Activated CD4-positive, alpha-beta memory T cell treated with anti-CD3 and anti-CD28 coated beads, Interleukin-2, amount 10 ng/mL, durations not matched to agents 7 days and 5 days (primary cell): Measurements from ENCODE around the gene RAD51B. TPM values are rescaled to one million over a fixed set of nuclear protein-coding genes. Genes with fewer than 3 reads are reported as not detected.
A peak's percentile ranks its signal among the peaks of the same experiment; 100 is the strongest.
"Not testable (repeated sequence)": the region's sequence is repeated elsewhere in the genome, so short reads cannot be mapped to it uniquely, and the experiment has no call there.

ENCODE experiments used
- CTCF ChIA-PET: fragments of 350-600 bp; sonication (Branson Sonifier 250); formaldehyde crosslinking; loops from one replicate; lab custom pipeline; 2021; ENCODE audit warnings: antibody characterized with exemption, inconsistent platforms; lab: Charles Lee
- POLR2A ChIA-PET: fragments of 350-600 bp; sonication (Branson Sonifier 250); formaldehyde crosslinking; loops from one replicate; lab custom pipeline; 2021; ENCODE audit warnings: antibody characterized with exemption; lab: Charles Lee
- DNase-seq: peaks from one replicate; pipeline ENCODE4 v3.0.0-alpha.2; 2020
- H3K27ac Mint-ChIP-seq: one replicate; pipeline ENCODE4 v1.8.0; 2021; ENCODE audit warnings: mild to moderate bottlenecking, mixed read lengths
- H3K27me3 Mint-ChIP-seq: one replicate; pipeline ENCODE4 v1.8.0; 2021; ENCODE audit warnings: mixed read lengths
- H3K36me3 Mint-ChIP-seq: one replicate; pipeline ENCODE4 v1.8.0; 2021; ENCODE audit warnings: low read depth, mixed read lengths
- H3K4me1 Mint-ChIP-seq: one replicate; pipeline ENCODE4 v1.8.0; 2021; ENCODE audit warnings: mixed read lengths
- H3K4me3 Mint-ChIP-seq: one replicate; pipeline ENCODE4 v1.8.0; 2021; ENCODE audit warnings: mild to moderate bottlenecking, mixed read lengths
- H3K9me3 Mint-ChIP-seq: one replicate; pipeline ENCODE4 v1.8.0; 2021; ENCODE audit warnings: mixed read lengths
- total RNA-seq, 2 experiments: library from RNA; stranded (reverse); gene quantifications; one replicate each; pipeline ENCODE4 v1.2.3, GENCODE V29; 2021

Gene RAD51B
- total RNA-seq, 2 experiments from 2014 or later: 33.1 to 40.8 TPM

GRCh38 chr14:68176687-68177086 lies 357.1 kb downstream of the RAD51B start:
- no peak overlapping the region for H3K4me3 Mint-ChIP-seq
- POLR2A ChIA-PET: no interaction called here

GRCh38 chr14:68177728-68178127 lies 358.1 kb downstream of the RAD51B start:
- ChIA-PET POLR2A (no interaction called here), CTCF (no interaction called here)
- Mint-ChIP-seq H3K27ac (no peak overlapping the region), H3K4me3 (no peak overlapping the region), H3K27me3 (no peaks in the 10 kb centered on the region), H3K9me3 (no peaks in the 10 kb centered on the region), H3K36me3 (no peaks in the 10 kb centered on the region), H3K4me1 (peaks cover 19% of the 10 kb centered on the region)
- DNase-seq: no peak

More at GRCh38 chr14:68176687-68177086, 357.1 kb downstream of the RAD51B start:
- Mint-ChIP-seq H3K36me3 (no peaks in the 10 kb centered on the region), H3K27ac (no peak overlapping the region), H3K9me3 (no peaks in the 10 kb centered on the region), H3K4me1 (peaks cover 8% of the 10 kb centered on the region), H3K27me3 (no peaks in the 10 kb centered on the region)
- DNase-seq: no peak
- CTCF ChIA-PET: no interaction called here

GRCh38 chr14:68178282-68178681 lies 358.7 kb downstream of the RAD51B start:
- H3K36me3 Mint-ChIP-seq: no peaks in the 10 kb centered on the region
- H3K27ac Mint-ChIP-seq: no peak overlapping the region
- DNase-seq: no peak
- no peak overlapping the region for H3K4me3 Mint-ChIP-seq
- CTCF ChIA-PET: no interaction called here
- H3K4me1 Mint-ChIP-seq: peaks cover 24% of the 10 kb centered on the region
- POLR2A ChIA-PET: no interaction called here
- H3K27me3 Mint-ChIP-seq: no peaks in the 10 kb centered on the region
- no peaks in the 10 kb centered on the region for H3K9me3 Mint-ChIP-seq

GRCh38 chr14:68181519-68182326 lies 362.1 kb downstream of the RAD51B start:
- ChIA-PET CTCF (no interaction called here), POLR2A (no interaction called here)
- Mint-ChIP-seq H3K27me3 (no peaks in the 10 kb centered on the region), H3K4me3 (no peak overlapping the region), H3K4me1 (peaks cover 28% of the 10 kb centered on the region), H3K9me3 (no peaks in the 10 kb centered on the region), H3K36me3 (no peaks in the 10 kb centered on the region), H3K27ac (no peak overlapping the region)
- no peak for DNase-seq

GRCh38 chr14:68182492-68182891 lies 362.9 kb downstream of the RAD51B start:
- POLR2A ChIA-PET: interaction anchor here (0.6 kb wide), 1 partner anchor 51 kb away, joined by 3 read pairs; no protein-coding TSS in a partner anchor
- Mint-ChIP-seq H3K4me1 (peaks cover 28% of the 10 kb centered on the region), H3K36me3 (no peaks in the 10 kb centered on the region), H3K27me3 (no peaks in the 10 kb centered on the region), H3K9me3 (no peaks in the 10 kb centered on the region), H3K4me3 (no peak overlapping the region), H3K27ac (no peak overlapping the region)
- peak; percentile 21 for DNase-seq
- CTCF ChIA-PET: no interaction called here

- H3K9me3 Mint-ChIP-seq, POLR2A ChIA-PET, CTCF ChIA-PET: not testable (repeated sequence)
Observed at GRCh38 chr14:68186500-68187276, 367.1 kb downstream of the RAD51B start.

GRCh38 chr14:68188174-68188573 lies 368.6 kb downstream of the RAD51B start:
- no peaks in the 10 kb centered on the region for H3K36me3 Mint-ChIP-seq
- CTCF ChIA-PET: no interaction called here

More at GRCh38 chr14:68186500-68187276, 367.1 kb downstream of the RAD51B start:
- not testable (repeated sequence) for H3K27me3 Mint-ChIP-seq, H3K4me3 Mint-ChIP-seq, H3K36me3 Mint-ChIP-seq, DNase-seq, H3K27ac Mint-ChIP-seq
- peaks cover 20% of the 10 kb centered on the region for H3K4me1 Mint-ChIP-seq

GRCh38 chr14:68190032-68190431 lies 370.5 kb downstream of the RAD51B start:
- no peaks in the 10 kb centered on the region for H3K27me3 Mint-ChIP-seq
- no peak overlapping the region for H3K4me3 Mint-ChIP-seq
- H3K27ac Mint-ChIP-seq: no peak overlapping the region
- H3K4me1 Mint-ChIP-seq: peaks cover 2% of the 10 kb centered on the region
- no peak for DNase-seq
- no peaks in the 10 kb centered on the region for H3K9me3 Mint-ChIP-seq
- H3K36me3 Mint-ChIP-seq: no peaks in the 10 kb centered on the region
- CTCF ChIA-PET: no interaction called here
- POLR2A ChIA-PET: no interaction called here

More at GRCh38 chr14:68188174-68188573, 368.6 kb downstream of the RAD51B start:
- Mint-ChIP-seq H3K27me3 (no peaks in the 10 kb centered on the region), H3K27ac (no peak overlapping the region), H3K4me1 (peaks cover 5% of the 10 kb centered on the region), H3K9me3 (no peaks in the 10 kb centered on the region), H3K4me3 (no peak overlapping the region)
- POLR2A ChIA-PET: no interaction called here
- DNase-seq: no peak

- no peak overlapping the region for H3K27ac Mint-ChIP-seq
- no peaks in the 10 kb centered on the region for H3K9me3 Mint-ChIP-seq
- ChIA-PET POLR2A (no interaction called here), CTCF (no interaction called here)
- no peak overlapping the region for H3K4me3 Mint-ChIP-seq
- H3K4me1 Mint-ChIP-seq: no peaks in the 10 kb centered on the region
- H3K36me3 Mint-ChIP-seq: no peaks in the 10 kb centered on the region
- H3K27me3 Mint-ChIP-seq: no peaks in the 10 kb centered on the region
- DNase-seq: no peak
Observed at GRCh38 chr14:68191567-68192321, 372.2 kb downstream of the RAD51B start.

GRCh38 chr14:68192935-68193334 lies 373.4 kb downstream of the RAD51B start:
- Mint-ChIP-seq H3K9me3 (no peaks in the 10 kb centered on the region), H3K4me3 (no peak overlapping the region), H3K4me1 (no peaks in the 10 kb centered on the region), H3K27ac (no peak overlapping the region), H3K27me3 (no peaks in the 10 kb centered on the region), H3K36me3 (no peaks in the 10 kb centered on the region)
- ChIA-PET CTCF (no interaction called here), POLR2A (no interaction called here)
- no peak for DNase-seq

- H3K4me3 Mint-ChIP-seq: no peak overlapping the region
- H3K36me3 Mint-ChIP-seq: no peaks in the 10 kb centered on the region
- H3K27me3 Mint-ChIP-seq: no peaks in the 10 kb centered on the region
- DNase-seq: no peak
- no peak overlapping the region for H3K27ac Mint-ChIP-seq
- peaks cover 2% of the 10 kb centered on the region for H3K4me1 Mint-ChIP-seq
- CTCF ChIA-PET: no interaction called here
- POLR2A ChIA-PET: no interaction called here
- H3K9me3 Mint-ChIP-seq: no peaks in the 10 kb centered on the region
Observed at GRCh38 chr14:68193970-68194681, 374.5 kb downstream of the RAD51B start.

GRCh38 chr14:68195126-68195525 lies 375.5 kb downstream of the RAD51B start:
- Mint-ChIP-seq H3K4me3 (no peak overlapping the region), H3K27me3 (no peaks in the 10 kb centered on the region), H3K4me1 (peaks cover 5% of the 10 kb centered on the region), H3K9me3 (no peaks in the 10 kb centered on the region), H3K36me3 (no peaks in the 10 kb centered on the region), H3K27ac (no peak overlapping the region)
- CTCF ChIA-PET: no interaction called here
- no peak for DNase-seq
- POLR2A ChIA-PET: no interaction called here
